ENCODE measurements around the gene DNAH3. TPM values are rescaled to one million over a fixed set of nuclear protein-coding genes. Genes with fewer than 3 reads are reported as not detected.
"Not testable (repeated sequence)": the region's sequence is repeated elsewhere in the genome, so short reads cannot be mapped to it uniquely, and the experiment has no call there.

DNAH3 gene
- total RNA-seq, 1 donor from 2014 or later = not detected

DNA sequence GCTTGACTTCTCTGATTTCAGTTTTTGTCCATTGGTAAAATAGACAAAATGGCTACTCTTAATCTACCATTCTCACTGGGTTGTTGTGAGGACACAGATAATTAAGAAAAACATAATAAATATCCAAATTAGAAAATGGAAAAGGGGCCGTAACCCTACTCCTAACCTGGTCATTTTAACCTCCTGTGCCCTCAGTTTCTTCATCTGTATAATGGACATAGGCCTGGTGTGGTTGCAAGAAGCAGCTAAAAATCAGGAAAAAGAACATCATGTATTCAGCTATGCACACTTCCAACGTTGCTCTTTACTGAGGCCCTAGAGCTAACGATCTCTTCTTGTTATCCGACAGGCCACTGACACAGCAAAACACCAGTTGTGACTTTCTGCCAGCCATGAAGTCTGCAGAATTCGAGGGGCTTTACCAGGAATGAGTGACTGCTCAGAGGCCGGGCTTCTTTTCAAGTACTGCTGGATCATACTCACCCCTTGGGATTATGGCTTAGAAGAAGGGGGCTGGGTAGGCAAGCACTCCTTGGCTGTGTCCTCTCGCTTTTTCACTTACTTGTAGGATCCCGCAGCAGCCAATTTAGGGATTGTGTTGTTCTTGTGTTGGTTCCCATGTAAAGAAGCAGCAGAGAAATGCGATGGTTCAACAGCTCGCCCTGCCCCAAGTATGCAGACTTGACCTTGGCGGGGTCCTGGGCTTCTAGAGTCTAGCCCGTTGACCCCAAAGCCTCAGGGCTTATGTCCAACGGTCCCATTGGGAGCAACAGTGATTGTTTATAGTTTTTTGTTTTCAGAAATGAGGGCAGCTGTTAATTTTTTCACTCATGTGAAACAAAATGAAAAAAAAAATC lies 28.7 kb upstream of the DNAH3 start:
- Mint-ChIP-seq H3K27ac (ENCODE audit: unreplicated experiment) (no peak overlapping the region), H3K27me3 (ENCODE audit: unreplicated experiment) (no peaks in the 10 kb centered on the region), H3K36me3 (ENCODE audit: unreplicated experiment) (peaks cover 28% of the 10 kb centered on the region), H3K4me1 (ENCODE audit: unreplicated experiment) (no peaks in the 10 kb centered on the region), H3K9me3 (ENCODE audit: unreplicated experiment) (no peaks in the 10 kb centered on the region), H3K4me3 (ENCODE audit: unreplicated experiment) (no peak overlapping the region)
- no peak for DNase-seq (ENCODE audit: extremely low spot score, unreplicated experiment)
- TF ChIP-seq, protein P1, sequence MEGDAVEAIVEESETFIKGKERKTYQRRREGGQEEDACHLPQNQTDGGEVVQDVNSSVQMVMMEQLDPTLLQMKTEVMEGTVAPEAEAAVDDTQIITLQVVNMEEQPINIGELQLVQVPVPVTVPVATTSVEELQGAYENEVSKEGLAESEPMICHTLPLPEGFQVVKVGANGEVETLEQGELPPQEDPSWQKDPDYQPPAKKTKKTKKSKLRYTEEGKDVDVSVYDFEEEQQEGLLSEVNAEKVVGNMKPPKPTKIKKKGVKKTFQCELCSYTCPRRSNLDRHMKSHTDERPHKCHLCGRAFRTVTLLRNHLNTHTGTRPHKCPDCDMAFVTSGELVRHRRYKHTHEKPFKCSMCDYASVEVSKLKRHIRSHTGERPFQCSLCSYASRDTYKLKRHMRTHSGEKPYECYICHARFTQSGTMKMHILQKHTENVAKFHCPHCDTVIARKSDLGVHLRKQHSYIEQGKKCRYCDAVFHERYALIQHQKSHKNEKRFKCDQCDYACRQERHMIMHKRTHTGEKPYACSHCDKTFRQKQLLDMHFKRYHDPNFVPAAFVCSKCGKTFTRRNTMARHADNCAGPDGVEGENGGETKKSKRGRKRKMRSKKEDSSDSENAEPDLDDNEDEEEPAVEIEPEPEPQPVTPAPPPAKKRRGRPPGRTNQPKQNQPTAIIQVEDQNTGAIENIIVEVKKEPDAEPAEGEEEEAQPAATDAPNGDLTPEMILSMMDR (IDR thresholded peaks at IDR 0.05) = no peak

GRCh38 chr16:21175397-21175796 lies 24.8 kb upstream of the DNAH3 start:
- no peak for DNase-seq (ENCODE audit: extremely low spot score, unreplicated experiment)
- no peaks in the 10 kb centered on the region for H3K9me3 Mint-ChIP-seq (ENCODE audit: unreplicated experiment)
- peaks cover 33% of the 10 kb centered on the region for H3K36me3 Mint-ChIP-seq (ENCODE audit: unreplicated experiment)
- no peak overlapping the region for H3K4me3 Mint-ChIP-seq (ENCODE audit: unreplicated experiment)
- H3K27me3 Mint-ChIP-seq (ENCODE audit: unreplicated experiment) = no peaks in the 10 kb centered on the region
- TF ChIP-seq, protein P1 (IDR thresholded peaks at IDR 0.05) = no peak
- H3K4me1 Mint-ChIP-seq (ENCODE audit: unreplicated experiment) = no peaks in the 10 kb centered on the region
- H3K27ac Mint-ChIP-seq (ENCODE audit: unreplicated experiment) = no peak overlapping the region

- TF ChIP-seq, protein P1 (IDR thresholded peaks at IDR 0.05) = no peak
- no peak overlapping the region for H3K27ac Mint-ChIP-seq (ENCODE audit: unreplicated experiment)
- no peaks in the 10 kb centered on the region for H3K27me3 Mint-ChIP-seq (ENCODE audit: unreplicated experiment)
- no peak for DNase-seq (ENCODE audit: extremely low spot score, unreplicated experiment)
- H3K4me1 Mint-ChIP-seq (ENCODE audit: unreplicated experiment) = no peaks in the 10 kb centered on the region
- H3K4me3 Mint-ChIP-seq (ENCODE audit: unreplicated experiment) = no peak overlapping the region
- no peaks in the 10 kb centered on the region for H3K9me3 Mint-ChIP-seq (ENCODE audit: unreplicated experiment)
- H3K36me3 Mint-ChIP-seq (ENCODE audit: unreplicated experiment) = peaks cover 25% of the 10 kb centered on the region
Observed at GRCh38 chr16:21172650-21173049, 22.0 kb upstream of the DNAH3 start.

DNA sequence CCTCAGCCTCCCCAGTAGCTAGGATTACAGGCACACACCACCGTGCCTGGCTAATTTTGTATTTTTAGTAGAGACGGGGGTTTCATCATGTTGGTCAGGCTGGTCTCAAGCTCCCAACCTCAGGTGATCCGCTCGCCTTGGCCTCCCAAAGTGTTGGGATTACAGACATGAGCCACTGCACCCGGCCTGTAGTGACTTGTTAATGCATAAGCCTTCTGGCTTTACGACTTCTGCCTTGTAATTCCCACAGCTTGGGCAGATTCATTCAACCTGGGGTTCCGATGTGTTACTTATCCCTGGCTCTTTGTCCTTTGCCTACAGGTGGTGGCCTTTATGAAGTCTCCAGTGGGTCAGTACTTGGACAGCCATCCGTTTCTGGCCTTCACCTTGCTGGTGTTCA lies 19.5 kb upstream of the DNAH3 start:
- H3K4me3 Mint-ChIP-seq (ENCODE audit: unreplicated experiment); H3K4me1 Mint-ChIP-seq (ENCODE audit: unreplicated experiment); DNase-seq (ENCODE audit: extremely low spot score, unreplicated experiment); H3K9me3 Mint-ChIP-seq (ENCODE audit: unreplicated experiment); H3K27ac Mint-ChIP-seq (ENCODE audit: unreplicated experiment); H3K27me3 Mint-ChIP-seq (ENCODE audit: unreplicated experiment): not testable (repeated sequence)
- peaks cover 29% of the 10 kb centered on the region for H3K36me3 Mint-ChIP-seq (ENCODE audit: unreplicated experiment)

- no peak for DNase-seq (ENCODE audit: extremely low spot score, unreplicated experiment)
- Mint-ChIP-seq H3K27ac (ENCODE audit: unreplicated experiment) (no peak overlapping the region), H3K27me3 (ENCODE audit: unreplicated experiment) (no peaks in the 10 kb centered on the region), H3K9me3 (ENCODE audit: unreplicated experiment) (no peaks in the 10 kb centered on the region), H3K4me3 (ENCODE audit: unreplicated experiment) (no peak overlapping the region), H3K4me1 (ENCODE audit: unreplicated experiment) (peaks cover 4% of the 10 kb centered on the region), H3K36me3 (ENCODE audit: unreplicated experiment) (peaks cover 31% of the 10 kb centered on the region)
- TF ChIP-seq, protein P1 (IDR thresholded peaks at IDR 0.05) = no peak
Observed at GRCh38 chr16:21169249-21169981, 18.8 kb upstream of the DNAH3 start.
